Stimulated activated memory B cell treated with anti-CD40 and anti-IgM and Interleukin-4, amounts not matched to agents 10 μg/mL and 1 μg/mL and 100 μg/mL, for 72 hours (primary cell): Measurements from ENCODE around the gene ST6GALNAC2.
"Not testable (repeated sequence)": the region's sequence is repeated elsewhere in the genome, so short reads cannot be mapped to it uniquely, and the experiment has no call there.

Experiments used
- ATAC-seq: fragments of 150-1000 bp; cut with Tn5 transposase; 2 replicates; pipeline ENCODE4 v1.10.0; 2021
- H3K27ac Mint-ChIP-seq: one replicate; pipeline ENCODE4 v1.8.0; 2022; ENCODE audit warnings: mild to moderate bottlenecking, mixed read lengths
- H3K27me3 Mint-ChIP-seq: one replicate; pipeline ENCODE4 v1.8.0; 2022; ENCODE audit warnings: mixed read lengths
- H3K36me3 Mint-ChIP-seq: one replicate; pipeline ENCODE4 v1.8.0; 2022; ENCODE audit warnings: mixed read lengths
- H3K4me1 Mint-ChIP-seq: one replicate; pipeline ENCODE4 v1.8.0; 2022; ENCODE audit warnings: mixed read lengths
- H3K4me3 Mint-ChIP-seq: one replicate; pipeline ENCODE4 v1.8.0; 2022; ENCODE audit warnings: mild to moderate bottlenecking, moderate library complexity, mixed read lengths
- H3K9me3 Mint-ChIP-seq: one replicate; pipeline ENCODE4 v1.8.0; 2022; ENCODE audit warnings: mixed read lengths

Gene ST6GALNAC2

DNA sequence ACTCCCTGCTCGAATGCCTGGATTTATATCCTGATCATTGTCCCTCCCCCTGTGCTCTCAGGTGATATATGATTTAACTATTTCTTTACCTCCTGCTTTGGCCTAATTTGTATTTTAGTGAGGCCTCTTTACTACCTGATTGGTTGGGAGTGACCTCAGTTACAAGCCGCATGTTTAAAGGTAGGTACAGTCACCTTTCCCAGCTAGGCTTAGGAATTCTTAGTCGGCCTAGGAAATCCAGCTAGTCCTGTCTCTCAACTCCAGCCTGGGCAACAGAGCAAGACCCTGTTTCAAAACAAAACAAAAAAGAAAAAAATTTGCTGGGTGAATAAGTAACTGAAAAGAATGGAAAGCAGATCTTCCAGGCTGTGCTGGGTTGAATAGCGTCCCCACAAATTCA is 26.8 kb upstream of the ST6GALNAC2 start:
- H3K27me3 Mint-ChIP-seq = peaks cover 10% of the 10 kb centered on the region
- H3K36me3 Mint-ChIP-seq = no peaks in the 10 kb centered on the region
- H3K4me3 Mint-ChIP-seq = no peak overlapping the region
- no peak overlapping the region for H3K27ac Mint-ChIP-seq
- H3K4me1 Mint-ChIP-seq = no peaks in the 10 kb centered on the region
- H3K9me3 Mint-ChIP-seq = no peaks in the 10 kb centered on the region
- ATAC-seq = no peak

GRCh38 chr17:76611758-76612157 is 26.1 kb upstream of the ST6GALNAC2 start:
- Mint-ChIP-seq H3K36me3 (no peaks in the 10 kb centered on the region), H3K4me1 (no peaks in the 10 kb centered on the region), H3K9me3 (no peaks in the 10 kb centered on the region), H3K4me3 (no peak overlapping the region), H3K27ac (no peak overlapping the region), H3K27me3 (peaks cover 10% of the 10 kb centered on the region)
- ATAC-seq = no peak

DNA sequence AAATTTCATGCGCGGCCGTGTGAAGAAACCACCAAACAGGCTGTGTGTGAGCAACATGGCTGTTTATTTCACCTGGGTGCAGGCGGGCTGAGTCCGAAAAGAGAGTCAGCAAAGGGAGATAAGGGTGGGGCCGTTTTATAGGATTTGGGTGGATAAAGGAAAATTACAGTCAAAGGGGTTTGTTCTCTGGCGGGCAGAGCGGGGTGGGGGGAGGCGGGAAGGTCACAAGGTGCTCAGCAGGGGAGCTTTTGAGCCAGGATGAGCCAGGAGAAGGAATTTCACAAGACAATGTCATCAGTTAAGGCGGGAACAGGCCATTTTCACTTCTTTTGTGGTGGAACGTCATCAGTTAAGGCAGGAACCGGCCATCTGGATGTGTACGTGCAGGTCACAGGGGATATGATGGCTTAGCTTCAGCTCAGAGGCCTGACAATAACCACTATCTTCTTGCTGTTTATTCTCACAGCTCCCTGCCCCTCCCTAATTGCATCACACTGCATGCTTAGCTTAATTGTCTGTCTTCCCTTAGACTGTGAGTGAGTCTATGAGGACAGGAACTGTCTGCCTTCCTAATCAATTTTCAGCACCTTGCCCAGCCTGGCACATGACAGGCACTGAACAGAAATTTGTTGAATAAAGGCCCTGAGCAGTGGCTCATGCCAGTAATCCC is 25.6 kb upstream of the ST6GALNAC2 start:
- not testable (repeated sequence) for H3K36me3 Mint-ChIP-seq, H3K27ac Mint-ChIP-seq, H3K4me1 Mint-ChIP-seq, ATAC-seq, H3K4me3 Mint-ChIP-seq, H3K9me3 Mint-ChIP-seq
- peaks cover 10% of the 10 kb centered on the region for H3K27me3 Mint-ChIP-seq

DNA sequence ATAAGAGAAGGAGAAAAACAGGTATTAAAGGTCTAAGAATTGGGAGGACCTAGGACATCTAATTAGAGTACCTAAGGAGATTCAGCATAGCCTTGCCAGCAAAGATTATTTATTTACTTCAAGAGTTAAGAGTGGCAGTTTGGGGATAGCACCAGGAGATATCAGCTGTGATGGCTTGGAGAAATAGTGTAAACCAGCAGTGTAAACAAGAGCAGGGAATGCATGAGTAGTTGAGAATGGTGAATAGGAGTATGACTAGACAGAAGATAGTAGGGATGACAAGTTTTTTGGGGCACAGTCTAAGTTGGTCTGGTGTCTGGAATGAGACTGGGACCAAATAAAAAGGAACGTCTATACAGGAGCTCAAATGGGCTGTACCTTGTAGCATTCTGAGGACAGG is 21.0 kb upstream of the ST6GALNAC2 start:
- not testable (repeated sequence) for H3K4me1 Mint-ChIP-seq, H3K4me3 Mint-ChIP-seq, ATAC-seq, H3K36me3 Mint-ChIP-seq, H3K9me3 Mint-ChIP-seq, H3K27ac Mint-ChIP-seq
- H3K27me3 Mint-ChIP-seq = peaks cover 28% of the 10 kb centered on the region

GRCh38 chr17:76601065-76601464 is 15.4 kb upstream of the ST6GALNAC2 start:
- Mint-ChIP-seq H3K4me1 (no peaks in the 10 kb centered on the region), H3K27ac (no peak overlapping the region), H3K36me3 (no peaks in the 10 kb centered on the region), H3K27me3 (peaks cover 67% of the 10 kb centered on the region), H3K9me3 (no peaks in the 10 kb centered on the region), H3K4me3 (no peak overlapping the region)
- no peak for ATAC-seq

GRCh38 chr17:76599694-76600460 is 14.2 kb upstream of the ST6GALNAC2 start:
- no peak for ATAC-seq
- no peaks in the 10 kb centered on the region for H3K9me3 Mint-ChIP-seq
- H3K27me3 Mint-ChIP-seq = peaks cover 68% of the 10 kb centered on the region
- H3K36me3 Mint-ChIP-seq = no peaks in the 10 kb centered on the region
- no peak overlapping the region for H3K4me3 Mint-ChIP-seq
- no peaks in the 10 kb centered on the region for H3K4me1 Mint-ChIP-seq
- no peak overlapping the region for H3K27ac Mint-ChIP-seq

- ATAC-seq = no peak
- Mint-ChIP-seq H3K27ac (no peak overlapping the region), H3K27me3 (peaks cover 79% of the 10 kb centered on the region), H3K4me1 (no peaks in the 10 kb centered on the region), H3K4me3 (no peak overlapping the region), H3K9me3 (no peaks in the 10 kb centered on the region), H3K36me3 (no peaks in the 10 kb centered on the region)
Measured at GRCh38 chr17:76598004-76598439, 12.4 kb upstream of the ST6GALNAC2 start.

GRCh38 chr17:76597156-76598003 is 11.7 kb upstream of the ST6GALNAC2 start:
- H3K36me3 Mint-ChIP-seq = no peaks in the 10 kb centered on the region
- H3K27ac Mint-ChIP-seq = no peak overlapping the region
- H3K27me3 Mint-ChIP-seq = peaks cover 74% of the 10 kb centered on the region
- peak; percentile 53 for ATAC-seq
- no peaks in the 10 kb centered on the region for H3K4me1 Mint-ChIP-seq
- H3K9me3 Mint-ChIP-seq = no peaks in the 10 kb centered on the region
- H3K4me3 Mint-ChIP-seq = no peak overlapping the region

GRCh38 chr17:76594690-76595089 is 9.0 kb upstream of the ST6GALNAC2 start:
- Mint-ChIP-seq H3K27ac (no peak overlapping the region), H3K4me1 (no peaks in the 10 kb centered on the region), H3K9me3 (no peaks in the 10 kb centered on the region), H3K27me3 (peaks cover 64% of the 10 kb centered on the region), H3K4me3 (no peak overlapping the region), H3K36me3 (peaks cover under 1% of the 10 kb centered on the region)
- no peak for ATAC-seq

DNA sequence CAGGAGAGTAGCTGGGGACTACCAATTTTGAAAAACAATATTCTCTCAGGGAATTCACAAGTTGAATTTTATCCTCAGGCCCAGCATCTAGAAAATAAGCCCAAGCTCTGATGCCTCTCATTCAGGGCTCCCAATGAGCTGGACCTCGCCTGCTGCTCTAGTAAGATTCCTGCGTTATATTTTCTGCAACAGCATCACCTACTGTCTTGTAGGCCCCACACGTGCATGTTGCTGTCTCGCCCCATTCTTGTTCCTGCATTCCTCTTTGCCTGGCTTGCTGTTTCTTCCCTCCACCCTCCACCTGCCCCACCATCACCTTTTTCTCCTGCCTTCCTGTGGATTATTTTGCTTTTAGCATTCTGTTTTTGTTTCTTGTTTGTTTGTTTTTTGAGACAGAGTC is 8.3 kb upstream of the ST6GALNAC2 start:
- Mint-ChIP-seq H3K27ac (no peak overlapping the region), H3K36me3 (peaks cover 6% of the 10 kb centered on the region)
- no peak for ATAC-seq

DNA sequence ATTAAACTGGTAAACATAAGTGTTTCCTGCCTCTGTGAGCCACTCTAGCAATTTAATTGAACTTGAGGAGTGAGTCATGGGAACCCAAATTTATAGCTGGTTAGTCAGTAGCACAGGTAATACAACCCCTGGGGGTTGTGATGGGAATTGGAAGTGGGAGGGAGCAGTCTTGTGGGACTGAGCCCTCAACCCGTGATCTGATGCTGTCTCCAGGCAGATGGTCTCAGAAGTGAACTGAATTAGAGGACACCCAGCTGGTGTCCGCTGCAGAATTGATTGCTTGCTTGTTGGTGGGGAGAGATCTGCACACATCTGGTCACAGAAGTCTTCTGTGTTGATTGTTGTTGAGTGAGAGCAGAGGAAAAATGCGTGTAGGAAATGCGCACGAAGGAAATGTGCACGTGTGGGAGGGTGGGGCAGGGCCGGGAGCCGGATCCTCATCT is 7.7 kb upstream of the ST6GALNAC2 start:
- H3K36me3 Mint-ChIP-seq = peaks cover 6% of the 10 kb centered on the region
- no peaks in the 10 kb centered on the region for H3K9me3 Mint-ChIP-seq
- H3K4me1 Mint-ChIP-seq = no peaks in the 10 kb centered on the region
- no peak overlapping the region for H3K4me3 Mint-ChIP-seq
- no peak for ATAC-seq
- H3K27me3 Mint-ChIP-seq = peaks cover 65% of the 10 kb centered on the region
- no peak overlapping the region for H3K27ac Mint-ChIP-seq

More for the DNA sequence above, 8.3 kb upstream of the ST6GALNAC2 start:
- Mint-ChIP-seq H3K4me3 (no peak overlapping the region), H3K4me1 (no peaks in the 10 kb centered on the region), H3K9me3 (no peaks in the 10 kb centered on the region), H3K27me3 (peaks cover 65% of the 10 kb centered on the region)

- H3K27me3 Mint-ChIP-seq = peaks cover 67% of the 10 kb centered on the region
- H3K4me3 Mint-ChIP-seq = no peak overlapping the region
- ATAC-seq = no peak
- peaks cover 5% of the 10 kb centered on the region for H3K4me1 Mint-ChIP-seq
- no peaks in the 10 kb centered on the region for H3K9me3 Mint-ChIP-seq
- no peak overlapping the region for H3K27ac Mint-ChIP-seq
- H3K36me3 Mint-ChIP-seq = peaks cover 6% of the 10 kb centered on the region
Measured at GRCh38 chr17:76588182-76588581, 2.5 kb upstream of the ST6GALNAC2 start.

GRCh38 chr17:76586741-76587487 is 1.3 kb upstream of the ST6GALNAC2 start:
- H3K36me3 Mint-ChIP-seq = peaks cover 6% of the 10 kb centered on the region
- no peak overlapping the region for H3K4me3 Mint-ChIP-seq
- no peak for ATAC-seq
- peaks cover 70% of the 10 kb centered on the region for H3K27me3 Mint-ChIP-seq
- H3K27ac Mint-ChIP-seq = no peak overlapping the region
- peaks cover 5% of the 10 kb centered on the region for H3K4me1 Mint-ChIP-seq
- H3K9me3 Mint-ChIP-seq = no peaks in the 10 kb centered on the region

- H3K9me3 Mint-ChIP-seq = no peaks in the 10 kb centered on the region
- H3K4me1 Mint-ChIP-seq = peaks cover 18% of the 10 kb centered on the region
- peak overlapping the region; percentile 17 for H3K27ac Mint-ChIP-seq
- H3K4me3 Mint-ChIP-seq = peak overlapping the region; percentile 79
- no peak for ATAC-seq
- peaks cover 6% of the 10 kb centered on the region for H3K36me3 Mint-ChIP-seq
- H3K27me3 Mint-ChIP-seq = peaks cover 62% of the 10 kb centered on the region
Measured at GRCh38 chr17:76585033-76585648, 519 bp downstream of the ST6GALNAC2 start.
